Midbrain (tissue), 1 donor: Measurements from ENCODE around the gene PBX3.

Experiments
- DNase-seq: peaks from one replicate; lab custom pipeline; 2025; lab: John Stamatoyannopoulos, UW

The PBX3 gene

GRCh38 chr9:125974705-125975104 is 227.5 kb downstream of the PBX3 start:
- no peak for DNase-seq

GRCh38 chr9:125977223-125977622 is 230.1 kb downstream of the PBX3 start:
- no peak for DNase-seq

GRCh38 chr9:125979383-125979782 is 232.2 kb downstream of the PBX3 start:
- DNase-seq, result no peak

- DNase-seq, result no peak
Observed at GRCh38 chr9:125982798-125983406, 235.7 kb downstream of the PBX3 start.

- DNase-seq, result no peak
Observed at GRCh38 chr9:125983681-125984080, 236.5 kb downstream of the PBX3 start.

GRCh38 chr9:125984461-125984860 is 237.3 kb downstream of the PBX3 start:
- no peak for DNase-seq

GRCh38 chr9:125985142-125985997 is 238.2 kb downstream of the PBX3 start:
- DNase-seq, result no peak

- DNase-seq, result no peak
Observed at GRCh38 chr9:125985998-125986655, 239.0 kb downstream of the PBX3 start.

- DNase-seq, result no peak
Observed at GRCh38 chr9:125986966-125987365, 239.8 kb downstream of the PBX3 start.

- no peak for DNase-seq
Observed at GRCh38 chr9:125987420-125987819, 240.2 kb downstream of the PBX3 start.

- DNase-seq, result no peak
Observed at GRCh38 chr9:125988479-125989050, 241.4 kb downstream of the PBX3 start.

- DNase-seq, result no peak
Observed at GRCh38 chr9:125989090-125989501, 241.9 kb downstream of the PBX3 start.

GRCh38 chr9:125989524-125990180 is 242.5 kb downstream of the PBX3 start:
- no peak for DNase-seq

GRCh38 chr9:125990186-125990792 is 243.1 kb downstream of the PBX3 start:
- DNase-seq, result no peak

- DNase-seq, result no peak
Observed at GRCh38 chr9:125990793-125991220, 243.6 kb downstream of the PBX3 start.

- DNase-seq, result no peak
Observed at GRCh38 chr9:125991886-125992529, 244.8 kb downstream of the PBX3 start.

GRCh38 chr9:125992557-125992956 is 245.4 kb downstream of the PBX3 start:
- DNase-seq, result no peak

- DNase-seq, result no peak
Observed at GRCh38 chr9:125993466-125993865, 246.3 kb downstream of the PBX3 start.

- DNase-seq, result no peak
Observed at GRCh38 chr9:125994066-125994943, 247.1 kb downstream of the PBX3 start.

GRCh38 chr9:125995006-125995405 is 247.8 kb downstream of the PBX3 start:
- DNase-seq, result no peak
